GM13977 (cell line): Measurements from ENCODE around the gene TLR9.

ENCODE experiments used
- DNase-seq: peaks from one replicate; pipeline ENCODE4 v3.0.0; 2012; ENCODE audit warnings: low spot score
- in situ Hi-C: fragments of 300-500 bp; cut with MboI; formaldehyde crosslinking; loops from one replicate; pipeline ENCODE4 v1.12.0; 2022; ENCODE audit warnings: low sequenced_read_pairs, low pct_unique_long_range_greater_than_20kb, mixed read lengths, inconsistent platforms; ENCODE audit not compliant: unreplicated experiment
- TF ChIP-seq, protein P1 (sequence below): IDR thresholded peaks from 2 replicates; pipeline ENCODE4 v1.5.1; 2012; ENCODE audit warnings: mild to moderate bottlenecking, control low read depth; ENCODE audit not compliant: insufficient read depth; ENCODE audit errors: extremely low read depth, missing control alignments

TLR9 gene

DNA sequence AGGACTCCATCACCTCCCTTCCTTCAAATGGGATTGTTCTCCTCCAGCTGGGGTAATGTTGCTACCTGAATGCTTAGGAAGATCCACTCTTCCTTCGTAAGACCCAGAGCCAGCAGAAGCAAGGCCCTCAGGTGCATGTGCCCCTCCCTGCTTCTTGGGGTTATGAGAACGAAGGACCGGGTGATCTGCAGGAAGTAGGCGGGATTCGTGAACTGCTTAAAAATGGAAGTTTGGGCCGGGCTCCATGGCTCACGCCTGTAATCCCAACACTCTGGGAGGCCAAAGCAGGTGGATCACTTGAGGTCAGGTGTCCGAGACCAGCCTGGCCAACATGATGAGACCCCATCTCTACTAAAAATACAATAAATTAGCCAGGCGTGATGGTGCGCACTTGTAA is 8.0 kb downstream of the TLR9 start:
- TF ChIP-seq, protein P1, sequence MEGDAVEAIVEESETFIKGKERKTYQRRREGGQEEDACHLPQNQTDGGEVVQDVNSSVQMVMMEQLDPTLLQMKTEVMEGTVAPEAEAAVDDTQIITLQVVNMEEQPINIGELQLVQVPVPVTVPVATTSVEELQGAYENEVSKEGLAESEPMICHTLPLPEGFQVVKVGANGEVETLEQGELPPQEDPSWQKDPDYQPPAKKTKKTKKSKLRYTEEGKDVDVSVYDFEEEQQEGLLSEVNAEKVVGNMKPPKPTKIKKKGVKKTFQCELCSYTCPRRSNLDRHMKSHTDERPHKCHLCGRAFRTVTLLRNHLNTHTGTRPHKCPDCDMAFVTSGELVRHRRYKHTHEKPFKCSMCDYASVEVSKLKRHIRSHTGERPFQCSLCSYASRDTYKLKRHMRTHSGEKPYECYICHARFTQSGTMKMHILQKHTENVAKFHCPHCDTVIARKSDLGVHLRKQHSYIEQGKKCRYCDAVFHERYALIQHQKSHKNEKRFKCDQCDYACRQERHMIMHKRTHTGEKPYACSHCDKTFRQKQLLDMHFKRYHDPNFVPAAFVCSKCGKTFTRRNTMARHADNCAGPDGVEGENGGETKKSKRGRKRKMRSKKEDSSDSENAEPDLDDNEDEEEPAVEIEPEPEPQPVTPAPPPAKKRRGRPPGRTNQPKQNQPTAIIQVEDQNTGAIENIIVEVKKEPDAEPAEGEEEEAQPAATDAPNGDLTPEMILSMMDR: no peak
- no peak for DNase-seq
- in situ Hi-C loops: no loop called here

GRCh38 chr3:52216585-52217408 is 8.6 kb downstream of the TLR9 start:
- in situ Hi-C loops: no loop called here
- DNase-seq: no peak
- TF ChIP-seq, protein P1: no peak

- in situ Hi-C loops: no loop called here
- no peak for DNase-seq
- TF ChIP-seq, protein P1: no peak
Observed at GRCh38 chr3:52215351-52215750, 10.1 kb downstream of the TLR9 start.

DNA sequence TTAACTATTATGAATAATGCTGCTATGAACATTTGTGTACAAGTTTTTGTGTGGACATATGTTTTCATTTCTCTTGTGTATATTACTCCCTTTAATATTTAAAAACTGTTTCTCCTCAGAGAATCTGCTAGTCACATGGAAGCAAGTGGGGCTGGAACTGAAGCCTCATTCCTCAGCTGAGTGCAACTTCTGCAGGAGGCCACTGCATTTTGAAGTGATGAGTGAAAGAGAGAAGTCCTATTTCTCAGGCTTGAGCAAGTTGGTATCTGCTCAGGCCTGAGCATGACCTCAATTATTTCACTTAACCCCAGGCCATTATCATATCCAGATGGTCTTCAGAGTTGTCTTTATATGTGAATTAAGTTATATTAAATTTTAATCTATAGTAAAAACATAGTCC is 11.5 kb downstream of the TLR9 start:
- DNase-seq: no peak
- in situ Hi-C loops: no loop called here
- TF ChIP-seq, protein P1: no peak

DNA sequence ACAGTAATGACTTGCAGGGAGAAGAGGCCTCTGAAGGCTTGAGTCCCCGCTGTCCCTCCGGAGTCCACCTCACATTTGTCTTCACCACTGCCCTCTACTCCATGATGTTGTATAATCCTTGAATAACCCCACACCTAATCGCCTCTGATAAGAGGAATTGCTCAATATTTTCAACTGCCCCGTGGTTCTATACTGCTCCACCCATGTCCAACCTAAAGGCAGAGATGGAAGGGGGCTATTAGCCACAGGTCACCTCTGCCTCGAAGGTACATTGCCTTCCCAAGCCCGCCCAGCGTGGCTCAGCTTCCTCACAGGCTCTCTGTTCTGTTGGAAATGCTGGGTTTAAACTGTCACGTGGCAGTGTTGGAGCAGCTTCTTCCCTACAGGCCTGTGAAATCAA is 12.4 kb downstream of the TLR9 start:
- TF ChIP-seq, protein P1: no peak
- DNase-seq: no peak
- in situ Hi-C loops: no loop called here

GRCh38 chr3:52211268-52211891 is 14.1 kb downstream of the TLR9 start:
- TF ChIP-seq, protein P1: no peak
- DNase-seq: no peak
- in situ Hi-C loops: no loop called here
